GM18873 (cell line): Measurements from ENCODE around the gene EDEM3.

ENCODE experiments used
- ATAC-seq: cut with Tn5 transposase; IDR thresholded peaks from one replicate; pipeline ENCODE4 v1.9.1; 2021; ENCODE audit warnings: mild to moderate bottlenecking, moderate library complexity, moderate number of reproducible peaks; ENCODE audit not compliant: unreplicated experiment, low FRiP score

EDEM3 gene

DNA sequence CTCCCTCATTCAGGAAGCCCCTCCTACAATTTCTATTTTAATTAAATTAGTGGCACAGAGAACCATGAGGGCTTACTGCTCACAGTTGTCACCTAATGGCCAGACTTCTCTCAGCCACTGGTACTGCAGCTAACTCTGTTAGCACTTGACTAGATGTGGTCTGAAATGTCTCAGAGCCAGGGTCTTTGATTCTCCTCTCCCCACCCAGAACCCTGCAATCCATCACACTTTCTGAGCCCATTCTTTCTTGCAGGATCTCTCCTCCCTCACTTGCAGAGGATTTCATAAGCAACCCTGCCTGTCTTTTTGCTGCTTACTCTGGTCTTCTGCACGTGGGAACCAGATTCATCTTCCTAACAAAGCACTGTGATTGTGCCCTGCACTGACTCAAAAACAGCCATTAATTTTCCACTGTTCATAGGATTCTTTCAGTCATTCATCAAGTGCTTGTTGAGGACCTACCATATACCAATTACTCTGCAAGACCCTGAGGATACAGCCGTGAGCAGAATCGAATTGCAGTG is 108.4 kb downstream of the EDEM3 start:
- ATAC-seq: no peak

DNA sequence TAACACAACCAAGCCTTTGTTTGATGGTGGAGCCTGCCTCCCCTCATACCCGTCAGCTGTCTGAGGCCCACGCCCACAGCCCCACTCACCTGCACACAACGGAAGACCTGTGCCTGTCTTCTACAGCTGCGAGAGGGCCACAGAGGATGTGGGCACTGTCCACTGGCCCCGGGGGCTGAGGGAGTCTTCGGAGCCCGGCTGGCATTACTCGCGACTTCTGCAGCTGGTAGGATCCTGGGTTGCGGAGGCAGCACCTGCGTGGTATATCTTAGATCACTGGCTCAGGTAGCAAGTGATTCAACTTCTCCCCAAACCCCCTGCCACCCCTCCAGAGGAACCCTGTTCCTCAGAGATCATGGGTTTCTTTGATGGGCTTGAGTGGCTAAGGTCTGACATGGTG is 109.9 kb downstream of the EDEM3 start:
- ATAC-seq: no peak

- no peak for ATAC-seq
Observed at GRCh38 chr1:184643661-184644060, 111.0 kb downstream of the EDEM3 start.

DNA sequence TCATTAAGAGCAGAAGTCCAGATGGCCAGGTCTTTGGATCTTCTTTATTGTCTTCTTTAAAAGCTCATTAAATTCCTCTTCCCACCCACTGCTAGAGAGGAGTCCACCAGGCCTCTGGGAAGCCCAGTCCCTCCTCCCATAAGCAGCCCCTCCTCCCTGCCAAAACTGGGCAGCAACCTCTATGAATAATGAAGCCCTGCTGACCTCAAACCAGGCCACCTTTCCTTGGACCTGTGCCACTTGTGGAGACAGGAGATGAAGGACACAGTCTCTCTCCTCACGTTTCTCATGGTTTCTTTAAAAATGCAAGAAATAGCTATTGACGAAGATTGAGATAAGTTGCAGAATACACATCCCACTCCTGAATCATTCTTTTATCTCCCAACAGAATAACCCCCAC is 112.8 kb downstream of the EDEM3 start:
- no peak for ATAC-seq

GRCh38 chr1:184640505-184640904 is 114.2 kb downstream of the EDEM3 start:
- ATAC-seq: no peak
